Endodermal cell (in vitro differentiated cells): ENCODE results near the gene PFAS. TPM values are rescaled to one million over a fixed set of nuclear protein-coding genes. Genes with fewer than 3 reads are reported as not detected.
"Not testable (repeated sequence)": the region's sequence is repeated elsewhere in the genome, so short reads cannot be mapped to it uniquely, and the experiment has no call there.

Experiments used
- DNase-seq: peaks from one replicate; pipeline ENCODE4 v3.0.0-alpha.2; 2017
- H3K27ac ChIP-seq: 2 replicates; pipeline ENCODE4 v1.5.1; 2013; ENCODE audit warnings: mild to moderate bottlenecking, low read depth, low read length, moderate library complexity
- H3K27me3 ChIP-seq: 2 replicates; pipeline ENCODE4 v1.6.1; 2013; ENCODE audit warnings: mild to moderate bottlenecking, low read length, moderate library complexity; ENCODE audit not compliant: insufficient read depth, control insufficient read depth, poor library complexity, severe bottlenecking
- H3K36me3 ChIP-seq: 2 replicates; pipeline ENCODE4 v1.7.0; 2013; ENCODE audit warnings: mild to moderate bottlenecking, low read length, moderate library complexity; ENCODE audit not compliant: control insufficient read depth, insufficient read depth
- H3K4me1 ChIP-seq: one replicate; pipeline ENCODE4 v1.7.0; 2013; ENCODE audit warnings: low read length; ENCODE audit not compliant: control insufficient read depth, insufficient read depth
- H3K4me3 ChIP-seq: 2 replicates; pipeline ENCODE4 v1.5.1; 2013; ENCODE audit warnings: mild to moderate bottlenecking, low read length, moderate library complexity
- H3K9ac ChIP-seq: 2 replicates; pipeline ENCODE4 v1.6.1; 2013; ENCODE audit warnings: mild to moderate bottlenecking, low read length, moderate library complexity; ENCODE audit not compliant: poor library complexity, severe bottlenecking; ENCODE audit errors: extremely low read depth
- H3K9me3 ChIP-seq: 2 replicates; pipeline ENCODE4 v1.6.1; 2013; ENCODE audit warnings: mild to moderate bottlenecking, low read length, moderate library complexity; ENCODE audit not compliant: control insufficient read depth
- H3K27ac Mint-ChIP-seq: 2 replicates; pipeline ENCODE4 v1.8.0; 2020; ENCODE audit warnings: mixed read lengths
- H3K27me3 Mint-ChIP-seq: 2 replicates; pipeline ENCODE4 v1.8.0; 2021; ENCODE audit warnings: mild to moderate bottlenecking, mixed read lengths; ENCODE audit not compliant: insufficient read depth
- H3K36me3 Mint-ChIP-seq: 2 replicates; pipeline ENCODE4 v1.8.0; 2020; ENCODE audit warnings: low read depth, mixed read lengths
- H3K4me1 Mint-ChIP-seq: 2 replicates; pipeline ENCODE4 v1.8.0; 2020; ENCODE audit warnings: mixed read lengths
- H3K4me3 Mint-ChIP-seq: 2 replicates; pipeline ENCODE4 v1.8.0; 2020; ENCODE audit warnings: mild to moderate bottlenecking, moderate library complexity, mixed read lengths
- H3K9me3 Mint-ChIP-seq: 2 replicates; pipeline ENCODE4 v1.8.0; 2020; ENCODE audit warnings: mild to moderate bottlenecking, mixed read lengths
- CTCF ChIP-seq: fragments of 200-600 bp; sonication (generic); conservative IDR thresholded peaks from 2 replicates; pipeline ENCODE4 v1.5.0; 2021; ENCODE audit warnings: antibody characterized with exemption, mild to moderate bottlenecking
- WGBS, 2 experiments: methylation state at CpG; one replicate each; pipeline versions ENCODE4 v1.1.5 to v1.1.7; 2013; ENCODE audit warnings: missing lambda C conversion rate in 2 of 2, mixed read lengths in 1 of 2; ENCODE audit not compliant: insufficient coverage in 1 of 2, insufficient read length in 1 of 2; 5-methylcytosine and 5-hydroxymethylcytosine counted together
- total RNA-seq, 2 donors: library from RNA; stranded (reverse); fragmentation: NEBNext Ultra II Directional in 1 of 2; extraction: Animal tissue kit (Norgen Biotek cat#: 25700) in 1 of 2; gene quantifications; 2 replicates in 1 of 2; 3 replicates in 1 of 2; pipeline ENCODE4 v1.2.1, GENCODE V29; 2021

Gene PFAS
- total RNA-seq, 2 donors from 2014 or later = 119 to 158 TPM

DNA sequence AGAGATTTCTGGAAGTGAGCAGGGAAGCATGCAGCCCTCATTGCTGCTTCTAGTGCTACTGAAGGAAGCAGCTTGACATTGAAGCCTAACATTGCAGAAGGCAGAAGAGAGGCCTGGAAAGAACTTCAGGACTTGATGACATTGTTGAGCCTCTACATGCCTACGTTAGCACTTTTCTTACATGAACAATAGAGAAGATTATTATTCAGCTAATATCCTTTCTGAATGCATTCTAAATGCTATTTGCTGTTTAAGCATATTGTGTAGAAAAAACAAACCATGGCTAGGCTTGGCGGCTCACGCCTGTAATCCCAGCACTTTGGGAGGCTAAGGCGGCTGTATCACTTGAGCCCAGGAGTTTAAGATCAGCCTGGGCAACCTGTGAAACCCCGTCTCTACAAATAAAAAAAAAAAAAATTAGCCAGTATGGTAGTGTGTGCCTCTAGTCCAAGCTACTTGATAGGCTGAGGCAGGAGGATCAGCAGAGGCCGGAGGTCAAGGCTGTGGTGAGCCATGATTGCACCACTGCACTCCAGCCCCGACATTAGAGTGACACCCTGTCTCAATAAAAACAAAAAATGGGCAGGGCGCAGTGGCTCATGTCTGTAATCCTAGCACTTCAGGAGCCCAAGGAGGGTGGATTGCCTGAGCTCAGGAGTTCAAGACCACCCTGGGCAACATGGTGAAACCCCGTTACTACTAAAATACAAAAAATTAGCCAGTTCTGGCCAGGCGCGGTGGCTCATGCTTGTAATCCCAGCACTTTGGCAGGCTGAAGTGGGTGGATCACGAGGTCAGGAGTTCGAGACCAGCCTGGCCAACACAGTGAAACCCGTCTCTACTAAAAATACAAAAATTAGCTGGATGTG is 36.5 kb upstream of the PFAS start:
- peaks cover 5% of the 10 kb centered on the region for H3K4me1 Mint-ChIP-seq

DNA sequence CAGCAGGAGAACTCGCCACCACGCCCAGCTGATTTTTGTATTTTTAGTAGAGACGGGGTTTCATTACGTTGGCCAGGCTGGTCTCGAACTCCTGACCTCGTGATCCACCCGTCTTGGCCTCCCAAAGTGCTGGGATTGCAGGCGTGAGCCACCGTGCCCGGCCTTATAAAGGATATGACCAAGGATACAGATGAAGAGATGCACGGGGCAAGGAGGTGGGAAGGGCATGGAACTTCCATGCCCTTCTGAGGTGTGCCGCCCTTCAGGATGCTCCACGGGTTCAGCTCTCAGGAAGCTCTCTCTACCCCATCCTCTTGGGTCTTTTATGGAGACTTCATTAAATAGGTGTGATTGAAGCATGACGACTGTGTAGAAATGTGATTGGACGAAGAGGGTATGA is 35.1 kb upstream of the PFAS start:
- 88 to 92% methylated on average over 6 to 15 of the region's 15 CpGs for WGBS, 2 experiments
- H3K9ac ChIP-seq, H3K36me3 ChIP-seq, H3K27me3 Mint-ChIP-seq, H3K4me3 ChIP-seq, H3K9me3 Mint-ChIP-seq, H3K27ac ChIP-seq, H3K4me1 ChIP-seq, DNase-seq, H3K27me3 ChIP-seq, H3K36me3 Mint-ChIP-seq, H3K4me1 Mint-ChIP-seq, H3K9me3 ChIP-seq, H3K27ac Mint-ChIP-seq, H3K4me3 Mint-ChIP-seq: not testable (repeated sequence)

More for the DNA sequence above, 36.5 kb upstream of the PFAS start:
- no peaks in the 10 kb centered on the region for H3K4me1 ChIP-seq
- Mint-ChIP-seq H3K27ac (no peak overlapping the region), H3K4me3 (no peak overlapping the region), H3K9me3 (no peaks in the 10 kb centered on the region), H3K36me3 (no peaks in the 10 kb centered on the region), H3K27me3 (no peaks in the 10 kb centered on the region)
- no peak overlapping the region for H3K4me3 ChIP-seq
- peaks cover 4% of the 10 kb centered on the region for H3K36me3 ChIP-seq
- WGBS, 2 experiments = 86 to 93% methylated on average over 12 to 14 of the region's 14 CpGs
- no peak overlapping the region for H3K27ac ChIP-seq
- no peak overlapping the region for H3K9ac ChIP-seq
- DNase-seq = no peak
- H3K9me3 ChIP-seq = no peaks in the 10 kb centered on the region
- no peak for TF ChIP-seq CTCF
- H3K27me3 ChIP-seq = no peaks in the 10 kb centered on the region

DNA sequence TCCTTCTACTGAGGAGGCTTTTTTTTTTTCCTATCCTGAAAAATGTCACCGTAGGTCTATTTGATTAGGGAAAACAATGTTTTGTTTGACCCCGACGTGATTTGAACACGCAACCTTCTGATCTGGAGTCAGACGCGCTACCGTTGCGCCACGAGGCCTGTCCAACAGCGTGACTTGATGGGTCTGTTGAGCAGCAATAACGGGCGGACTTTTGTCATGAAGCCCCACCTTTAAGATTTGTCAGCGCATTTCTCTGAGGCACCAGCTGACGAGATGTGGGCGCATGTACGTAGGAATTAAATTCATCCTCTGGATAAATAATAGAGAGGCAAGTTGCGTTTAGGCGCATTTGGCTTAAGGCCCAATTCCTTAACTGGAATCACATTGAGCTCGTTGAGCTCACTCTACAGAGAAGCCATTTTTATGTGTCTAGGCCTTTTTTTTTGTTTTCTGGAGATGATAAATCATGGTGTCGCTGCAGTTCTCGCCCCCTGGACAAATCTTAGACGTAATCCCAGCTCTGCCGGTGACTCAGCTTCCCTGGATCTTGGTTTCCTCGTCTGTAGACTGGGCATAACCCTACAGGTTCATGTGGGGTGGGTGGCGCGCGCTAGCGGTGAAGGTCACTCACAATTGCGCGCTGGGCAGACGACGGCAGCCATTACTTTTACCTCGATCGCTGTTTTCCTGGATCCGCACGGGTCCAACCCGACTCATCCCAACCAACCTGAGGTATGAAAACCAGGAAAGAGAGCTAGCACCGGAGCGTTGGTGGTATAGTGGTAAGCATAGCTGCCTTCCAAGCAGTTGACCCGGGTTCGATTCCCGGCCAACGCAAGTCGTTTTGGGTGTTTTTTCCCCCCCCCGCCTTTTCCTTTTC is 28.1 kb upstream of the PFAS start:
- H3K9ac ChIP-seq = peak overlapping the region; percentile 73
- peaks cover 4% of the 10 kb centered on the region for H3K4me1 Mint-ChIP-seq
- WGBS, 2 experiments = 0 to 1% methylated on average over 33 to 45 of the region's 45 CpGs

More for the DNA sequence above, 28.1 kb upstream of the PFAS start:
- Mint-ChIP-seq H3K27ac (peak overlapping the region; percentile 100), H3K27me3 (no peaks in the 10 kb centered on the region), H3K36me3 (no peaks in the 10 kb centered on the region), H3K9me3 (no peaks in the 10 kb centered on the region), H3K4me3 (peak overlapping the region; percentile 93)
- H3K36me3 ChIP-seq = no peaks in the 10 kb centered on the region
- H3K4me3 ChIP-seq = peak overlapping the region; percentile 97
- TF ChIP-seq CTCF = no peak
- no peaks in the 10 kb centered on the region for H3K27me3 ChIP-seq
- DNase-seq = peak; percentile 100
- peak overlapping the region; percentile 77 for H3K27ac ChIP-seq
- H3K9me3 ChIP-seq = no peaks in the 10 kb centered on the region
- H3K4me1 ChIP-seq = no peaks in the 10 kb centered on the region
